OCI-LY7 (cell line): Measurements from ENCODE around the gene FADD. TPM values are rescaled to one million over a fixed set of nuclear protein-coding genes. Genes with fewer than 3 reads are reported as not detected.

Experiments
- BruUV-seq: library from RNA; stranded (reverse); fragments of 400-500 nt; replicated peaks from 2 replicates; lab custom pipeline; 2021; lab: Mats Ljungman, UMichigan
- CTCF ChIA-PET: fragments of 300-600 bp; sonication (Branson Sonifier 250); formaldehyde crosslinking; loops from one replicate; lab custom pipeline; 2022; ENCODE audit warnings: antibody characterized with exemption; ENCODE audit not compliant: unreplicated experiment; lab: Charles Lee
- POLR2A ChIA-PET: fragments of 300-600 bp; sonication (Branson Sonifier 250); formaldehyde crosslinking; loops from one replicate; lab custom pipeline; 2022; ENCODE audit warnings: antibody characterized with exemption; lab: Charles Lee
- DNase-seq: peaks from one replicate; pipeline ENCODE4 v3.0.0-alpha.2; 2015; ENCODE audit warnings: low spot score
- H2AFZ ChIP-seq: fragments of 200-600 bp; sonication (generic), shearing (Covaris generic); 2 replicates; pipeline ENCODE4 v1.6.1; 2014; ENCODE audit warnings: mild to moderate bottlenecking, antibody characterized with exemption, low read length, moderate library complexity
- H3K27ac ChIP-seq: fragments of 200-600 bp; sonication (generic); 2 replicates; pipeline ENCODE4 v1.5.1; 2014; ENCODE audit warnings: mixed run types, low read depth, mild to moderate bottlenecking, moderate library complexity, low read length, inconsistent platforms; ENCODE audit not compliant: poor library complexity, severe bottlenecking
- H3K36me3 ChIP-seq: fragments of 200-600 bp; sonication (generic); 2 replicates; pipeline ENCODE4 v1.6.1; 2014; ENCODE audit warnings: mild to moderate bottlenecking, antibody characterized with exemption, low read length, moderate library complexity, mixed read lengths; ENCODE audit not compliant: insufficient read depth
- H3K4me1 ChIP-seq: fragments of 200-600 bp; sonication (generic); 2 replicates; pipeline ENCODE4 v1.5.1; 2014; ENCODE audit warnings: mild to moderate bottlenecking, low read length; ENCODE audit not compliant: insufficient read depth, poor library complexity, severe bottlenecking
- H3K4me2 ChIP-seq: fragments of 200-600 bp; sonication (generic); 2 replicates; pipeline ENCODE4 v1.6.1; 2014; ENCODE audit warnings: mild to moderate bottlenecking, low read length
- H3K4me3 ChIP-seq: fragments of 200-600 bp; sonication (generic); 2 replicates; pipeline ENCODE4 v1.5.1; 2014; ENCODE audit warnings: mild to moderate bottlenecking, low read depth, low read length; ENCODE audit not compliant: poor library complexity, severe bottlenecking
- H3K79me2 ChIP-seq: fragments of 200-600 bp; sonication (generic); 2 replicates; pipeline ENCODE4 v1.6.1; 2016; ENCODE audit warnings: low read depth, mild to moderate bottlenecking, low read length, moderate library complexity, mixed read lengths; ENCODE audit not compliant: insufficient read depth
- H3K9me2 ChIP-seq: fragments of 200-600 bp; sonication (generic); 2 replicates; pipeline ENCODE4 v1.6.1; 2016; ENCODE audit warnings: mild to moderate bottlenecking, low read length, mixed read lengths; ENCODE audit not compliant: insufficient read depth
- H3K9me3 ChIP-seq: fragments of 200-600 bp; sonication (generic); 2 replicates; pipeline ENCODE4 v1.6.1; 2014; ENCODE audit warnings: mild to moderate bottlenecking, mixed run types, low read length, mixed read lengths
- H4K20me1 ChIP-seq: fragments of 200-600 bp; sonication (generic); 2 replicates; pipeline ENCODE4 v1.6.1; 2014; ENCODE audit warnings: mild to moderate bottlenecking, antibody characterized with exemption, low read length, moderate library complexity, mixed read lengths; ENCODE audit not compliant: insufficient read depth
- CTCF ChIP-seq: fragments of 200-600 bp; sonication (generic); conservative IDR thresholded peaks from 2 replicates; pipeline ENCODE4 v1.5.1; 2014; ENCODE audit warnings: mild to moderate bottlenecking, antibody characterized with exemption, low read length, moderate library complexity, mixed read lengths
- EZH2phosphoT487 ChIP-seq: fragments of 200-600 bp; sonication (generic); IDR thresholded peaks from 2 replicates; pipeline ENCODE4 v1.6.1; 2018; ENCODE audit warnings: low read depth, borderline replicate concordance, mild to moderate bottlenecking, mixed run types, antibody characterized with exemption, low read length, moderate library complexity, mixed read lengths
- intact Hi-C: fragments of 100-400 bp; cut with micrococcal nuclease; formaldehyde crosslinking; loops from one replicate; pipeline ENCODE4 v1.10.0; 2022; ENCODE audit not compliant: unreplicated experiment
- total RNA-seq, 2 experiments: library from RNA; depleted of rRNA in 1 of 2; stranded (reverse); fragments of >200 nt in 1 of 2; shearing (Covaris generic) in 1 of 2; gene quantifications; 2 replicates each; pipeline ENCODE4 v1.2.3, GENCODE V29; 2014 to 2022

Gene FADD
- total RNA-seq, 2 experiments from 2014 or later = 32.9 to 34.1 TPM

GRCh38 chr11:70246196-70246595 lies 43.1 kb downstream of the FADD start:
- Histone ChIP-seq H3K4me3 (no peak overlapping the region), H3K36me3 (no peaks in the 10 kb centered on the region), H2AFZ (no peak overlapping the region), H3K27ac (no peak overlapping the region), H3K4me1 (no peaks in the 10 kb centered on the region), H4K20me1 (no peaks in the 10 kb centered on the region), H3K79me2 (no peaks in the 10 kb centered on the region), H3K9me3 (no peaks in the 10 kb centered on the region), H3K4me2 (no peak overlapping the region), H3K9me2 (no peaks in the 10 kb centered on the region)
- intact Hi-C loops = no loop called here
- no peak for TF ChIP-seq CTCF
- TF ChIP-seq EZH2phosphoT487 = no peak
- ChIA-PET POLR2A (no interaction called here), CTCF (no interaction called here)
- DNase-seq = no peak
- no TSS peak for BruUV-seq

GRCh38 chr11:70247042-70247709 lies 44.1 kb downstream of the FADD start:
- Histone ChIP-seq H4K20me1 (no peaks in the 10 kb centered on the region), H3K36me3 (no peaks in the 10 kb centered on the region), H3K4me3 (no peak overlapping the region), H3K9me2 (no peaks in the 10 kb centered on the region), H3K79me2 (no peaks in the 10 kb centered on the region), H3K4me2 (no peak overlapping the region), H3K9me3 (no peaks in the 10 kb centered on the region), H3K27ac (no peak overlapping the region), H3K4me1 (no peaks in the 10 kb centered on the region), H2AFZ (no peak overlapping the region)
- CTCF ChIA-PET = no interaction called here
- DNase-seq = no peak
- BruUV-seq = no TSS peak
- POLR2A ChIA-PET = no interaction called here
- intact Hi-C loops = no loop called here
- TF ChIP-seq EZH2phosphoT487 = no peak

GRCh38 chr11:70247710-70248072 lies 44.6 kb downstream of the FADD start:
- DNase-seq = no peak
- intact Hi-C loops = no loop called here
- Histone ChIP-seq H2AFZ (no peak overlapping the region), H3K27ac (no peak overlapping the region), H4K20me1 (no peaks in the 10 kb centered on the region), H3K36me3 (no peaks in the 10 kb centered on the region), H3K79me2 (no peaks in the 10 kb centered on the region), H3K9me3 (no peaks in the 10 kb centered on the region), H3K4me2 (no peak overlapping the region), H3K4me1 (no peaks in the 10 kb centered on the region), H3K4me3 (no peak overlapping the region), H3K9me2 (no peaks in the 10 kb centered on the region)
- ChIA-PET CTCF (no interaction called here), POLR2A (no interaction called here)
- no TSS peak for BruUV-seq
- TF ChIP-seq EZH2phosphoT487 (no peak), CTCF (no peak)
